GM12878 (cell line): ENCODE results near the gene GABRB2. TPM values are rescaled to one million over a fixed set of nuclear protein-coding genes. Genes with fewer than 3 reads are reported as not detected.
A peak's percentile ranks its signal among the peaks of the same experiment; 100 is the strongest.

Experiments
- ASH2L ChIP-seq: fragments of 300-600, 200-600 bp; sonication (generic); IDR thresholded peaks from 2 replicates; pipeline ENCODE4 v1.6.1; 2017; ENCODE audit warnings: low read depth, mild to moderate bottlenecking, borderline replicate concordance
- CTCF ChIP-seq, 3 experiments: IDR thresholded peaks in 2 of 3; conservative IDR thresholded peaks in 1 of 3; 2 replicates each; pipeline ENCODE4 v1.5.1; 2011; ENCODE audit warnings: low read depth in 3 of 3, low read length in 3 of 3, mild to moderate bottlenecking in 3 of 3, control low read depth in 2 of 3, moderate library complexity in 2 of 3, inconsistent platforms in 1 of 3, mixed read lengths in 1 of 3; ENCODE audit not compliant: control insufficient read depth in 2 of 3, insufficient read depth in 1 of 3; ENCODE audit errors: extremely low read depth in 1 of 3
- E2F8 ChIP-seq: fragments of 450-650 bp; IDR thresholded peaks from 2 replicates; pipeline ENCODE4 v1.6.1; 2018; ENCODE audit warnings: mild to moderate bottlenecking, low read depth, moderate library complexity; ENCODE audit not compliant: partially characterized antibody
- EGR1 ChIP-seq, 2 experiments: IDR thresholded peaks; 1 replicate in 1 of 2; 2 replicates in 1 of 2; pipeline ENCODE4 v1.6.1; 2011 to 2012; ENCODE audit warnings: low read depth in 2 of 2, low read length in 2 of 2, borderline replicate concordance in 1 of 2, mild to moderate bottlenecking in 1 of 2, moderate library complexity in 1 of 2
- EZH2 ChIP-seq: IDR thresholded peaks from 2 replicates; pipeline ENCODE4 v1.6.1; 2012; ENCODE audit warnings: low read depth, mild to moderate bottlenecking, control low read depth, inconsistent platforms, low read length, borderline replicate concordance; ENCODE audit not compliant: control insufficient read depth
- FOXK2 ChIP-seq: fragments of 450-650 bp; IDR thresholded peaks from 2 replicates; pipeline ENCODE4 v1.6.1; 2017; ENCODE audit warnings: mild to moderate bottlenecking, moderate library complexity
- HCFC1 ChIP-seq: fragments of 150-350 bp; IDR thresholded peaks from 2 replicates; pipeline ENCODE4 v1.6.1; 2014; ENCODE audit warnings: low read length
- HSF1 ChIP-seq: fragments of 150-350 bp; IDR thresholded peaks from 2 replicates; pipeline ENCODE4 v1.6.1; 2014; ENCODE audit warnings: mild to moderate bottlenecking, low read depth, low read length
- IKZF2 ChIP-seq, 2 experiments: fragments of 450-650 bp; IDR thresholded peaks; 2 replicates each; pipeline ENCODE4 v1.6.1; 2017; ENCODE audit warnings: mild to moderate bottlenecking in 2 of 2, moderate library complexity in 2 of 2
- MEF2B ChIP-seq: fragments of 450-650 bp; IDR thresholded peaks from 2 replicates; pipeline ENCODE4 v1.6.1; 2018; ENCODE audit warnings: mild to moderate bottlenecking, moderate library complexity; ENCODE audit not compliant: partially characterized antibody, poor library complexity, severe bottlenecking
- RELA ChIP-seq: fragments of 450-650 bp; IDR thresholded peaks from 2 replicates; pipeline ENCODE4 v1.8.0; 2014; ENCODE audit warnings: borderline replicate concordance; ENCODE audit not compliant: partially characterized antibody
- SIN3A ChIP-seq: IDR thresholded peaks from 2 replicates; pipeline ENCODE4 v1.6.1; 2012; ENCODE audit warnings: low read depth, low read length, improper control_type of control experiment
- SMARCA5 ChIP-seq: fragments of 450-650 bp; IDR thresholded peaks from 2 replicates; pipeline ENCODE4 v1.6.1; 2017; ENCODE audit warnings: mild to moderate bottlenecking
- SP1 ChIP-seq: IDR thresholded peaks from one replicate; pipeline ENCODE4 v1.6.1; 2011; ENCODE audit warnings: low read depth, low read length
- TCF7 ChIP-seq: IDR thresholded peaks from 2 replicates; pipeline ENCODE4 v1.6.1; 2014; ENCODE audit warnings: antibody characterized with exemption, borderline replicate concordance
- WRNIP1 ChIP-seq: IDR thresholded peaks from 2 replicates; pipeline ENCODE4 v1.6.1; 2011; ENCODE audit warnings: low read depth, low read length, improper control_type of control experiment, borderline replicate concordance
- YBX1 ChIP-seq: fragments of 450-650 bp; IDR thresholded peaks from 2 replicates; pipeline ENCODE4 v1.6.1; 2016; ENCODE audit warnings: antibody characterized with exemption
- ZNF384 ChIP-seq: IDR thresholded peaks from 2 replicates; pipeline ENCODE4 v1.6.1; 2012; ENCODE audit warnings: low read depth, mild to moderate bottlenecking, low read length, improper control_type of control experiment, borderline replicate concordance
- ZNF592 ChIP-seq: fragments of 450-650 bp; IDR thresholded peaks from 2 replicates; pipeline ENCODE4 v1.6.1; 2017; ENCODE audit warnings: mild to moderate bottlenecking, moderate library complexity
- polyA plus RNA-seq, 11 experiments: library from polyadenylated mRNA; depleted of rRNA in 4 of 11; unstranded in 6 of 11; stranded (reverse) in 5 of 11; fragments of >200 nt; fragmentation: Nextera tagmentation in 4 of 11; fragmentation: Illumina TruSeq in 1 of 11; extraction: Ambion mirVana in 4 of 11; extraction: Trizol in 1 of 11; gene quantifications; 1 replicate in 1 of 11; 2 replicates in 10 of 11; pipeline versions ENCODE4 v1.2.1 to v1.2.3, GENCODE V29; 2011 to 2016; ENCODE audit warnings: inconsistent platforms in 2 of 11, missing spikeins in 2 of 11, low read depth in 1 of 11
- total RNA-seq, 4 experiments: library from RNA; depleted of rRNA in 3 of 4; stranded (reverse); fragments of >200 nt in 3 of 4; fragmentation: Illumina TruSeq in 1 of 4; extraction: Trizol in 1 of 4; gene quantifications; 2 replicates each; pipeline versions ENCODE4 v1.2.1 to v1.2.3, GENCODE V29; 2013 to 2021

The GABRB2 gene
- total and polyA plus RNA-seq, 10 of the 15 experiments (the other 5 are each of a cell fraction or from before 2014, with no cell fraction given), result 0.12 to 0.85 (median 0.43) TPM

GRCh38 chr5:161278739-161279660, 267.5 kb downstream of the GABRB2 start (continued):
- TF ChIP-seq CTCF (IDR thresholded peaks at IDR 0.05 in 2 of 3, conservative IDR thresholded peaks at IDR 0.05 in 1 of 3; ENCODE audit: control insufficient read depth in 2 of 3, extremely low read depth in 1 of 3, insufficient read depth in 1 of 3, low read depth in 3 of 3, low read length in 3 of 3), result peak in 1 of 3 experiments; percentile 16; a peak in 1 of 6 replicates
- no peak for TF ChIP-seq ZNF592
- no peak for TF ChIP-seq RELA
- no peak for TF ChIP-seq SP1
- TF ChIP-seq HSF1, result no peak
- TF ChIP-seq WRNIP1, result no peak
- TF ChIP-seq ZNF384, result no peak
- no peak for TF ChIP-seq FOXK2
- TF ChIP-seq SIN3A, result no peak
- TF ChIP-seq ASH2L, result no peak
- TF ChIP-seq SMARCA5, result no peak
- no peak for TF ChIP-seq E2F8
- no peak for TF ChIP-seq YBX1
- TF ChIP-seq EZH2, result no peak
- TF ChIP-seq IKZF2 (IDR thresholded peaks at IDR 0.05), result no peak
- TF ChIP-seq MEF2B, result no peak
- no peak for TF ChIP-seq TCF7
- TF ChIP-seq HCFC1, result no peak
- peak in 1 of 2 experiments; percentile 11; a peak in 1 of 3 replicates for TF ChIP-seq EGR1 (IDR thresholded peaks at IDR 0.05; ENCODE audit: borderline replicate concordance in 1 of 2, low read depth in 2 of 2, low read length in 2 of 2)
